Measurements from ENCODE around the gene TAPBP. TPM values are rescaled to one million over a fixed set of nuclear protein-coding genes. Genes with fewer than 3 reads are reported as not detected.

Gene TAPBP
- total and polyA plus RNA-seq, 9 of the 15 experiments (the other 6 are each of a cell fraction or from before 2014, with no cell fraction given): 5.6 to 74.0 (median 22.3) TPM

DNA sequence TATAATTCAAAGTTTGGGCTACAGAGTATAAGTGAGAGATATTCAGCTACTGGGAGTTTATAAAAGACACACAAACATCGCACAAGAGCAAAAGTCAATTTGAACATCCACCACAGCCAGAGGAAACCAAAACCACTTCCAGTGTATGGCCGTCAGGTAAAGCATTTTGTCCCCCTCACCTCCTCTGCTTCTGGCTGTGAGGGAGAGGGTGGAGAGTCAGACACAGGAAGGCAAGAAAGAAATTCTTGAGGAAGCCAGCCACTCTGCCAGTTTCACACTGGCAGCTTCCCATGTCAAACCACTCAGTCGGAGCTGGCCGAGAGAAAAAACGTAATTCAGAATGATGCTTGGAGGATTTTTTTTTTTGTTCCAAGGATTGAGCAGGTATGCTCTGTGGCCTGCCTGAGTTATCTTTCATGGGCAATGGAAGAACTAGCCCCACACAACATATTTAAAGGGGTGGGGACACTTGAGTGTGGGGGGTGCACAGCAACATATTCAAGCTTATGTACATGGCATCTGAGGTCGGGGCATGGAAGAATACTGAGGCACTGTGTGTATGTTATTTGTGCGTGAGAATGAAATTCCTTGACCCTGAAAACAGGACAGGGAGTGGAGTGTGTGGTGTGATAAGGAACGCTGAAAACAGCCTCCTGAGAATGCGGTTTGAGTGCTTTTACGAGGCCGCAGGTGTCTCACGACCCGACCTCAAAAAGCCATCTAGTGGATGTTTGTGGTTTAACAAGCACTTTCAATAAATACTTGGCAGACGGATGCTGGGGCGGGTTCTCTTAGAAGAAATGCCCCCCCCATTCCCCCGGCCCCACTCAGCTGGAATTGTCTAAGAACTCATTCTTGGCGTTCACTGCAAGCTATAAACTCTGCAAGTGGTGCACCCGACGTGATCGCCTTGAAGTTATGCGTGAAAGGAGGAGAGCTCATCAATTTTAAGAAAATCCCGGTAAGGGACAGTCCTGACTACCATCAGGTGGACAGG, 31.1 kb upstream of the TAPBP start (continued):
- TF ChIP-seq, protein P1, sequence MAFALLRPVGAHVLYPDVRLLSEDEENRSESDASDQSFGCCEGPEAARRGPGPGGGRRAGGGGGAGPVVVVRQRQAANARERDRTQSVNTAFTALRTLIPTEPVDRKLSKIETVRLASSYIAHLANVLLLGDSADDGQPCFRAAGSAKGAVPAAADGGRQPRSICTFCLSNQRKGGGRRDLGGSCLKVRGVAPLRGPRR (CRISPR knock-in tag; IDR thresholded peaks at IDR 0.05): no peak
- TF ChIP-seq, protein P2, sequence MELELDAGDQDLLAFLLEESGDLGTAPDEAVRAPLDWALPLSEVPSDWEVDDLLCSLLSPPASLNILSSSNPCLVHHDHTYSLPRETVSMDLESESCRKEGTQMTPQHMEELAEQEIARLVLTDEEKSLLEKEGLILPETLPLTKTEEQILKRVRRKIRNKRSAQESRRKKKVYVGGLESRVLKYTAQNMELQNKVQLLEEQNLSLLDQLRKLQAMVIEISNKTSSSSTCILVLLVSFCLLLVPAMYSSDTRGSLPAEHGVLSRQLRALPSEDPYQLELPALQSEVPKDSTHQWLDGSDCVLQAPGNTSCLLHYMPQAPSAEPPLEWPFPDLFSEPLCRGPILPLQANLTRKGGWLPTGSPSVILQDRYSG (tag; conservative IDR thresholded peaks at IDR 0.05; ENCODE audit: low read depth): no peak; the same call in 1 of the 2 replicates
- 0 out of 2 replicates have a peak, but pooled peaks have one; percentile 28 for TF ChIP-seq ZNF384 (IDR thresholded peaks at IDR 0.05; ENCODE audit: low read depth, low read length)
- no peak for TF ChIP-seq PHF20 (IDR thresholded peaks at IDR 0.05; ENCODE audit: partially characterized antibody)
- peak; percentile 98; the same call in 1 of the 2 replicates for TF ChIP-seq ESRRA (IDR thresholded peaks at IDR 0.05; ENCODE audit: borderline replicate concordance, low read depth)
- TF ChIP-seq, protein P3, sequence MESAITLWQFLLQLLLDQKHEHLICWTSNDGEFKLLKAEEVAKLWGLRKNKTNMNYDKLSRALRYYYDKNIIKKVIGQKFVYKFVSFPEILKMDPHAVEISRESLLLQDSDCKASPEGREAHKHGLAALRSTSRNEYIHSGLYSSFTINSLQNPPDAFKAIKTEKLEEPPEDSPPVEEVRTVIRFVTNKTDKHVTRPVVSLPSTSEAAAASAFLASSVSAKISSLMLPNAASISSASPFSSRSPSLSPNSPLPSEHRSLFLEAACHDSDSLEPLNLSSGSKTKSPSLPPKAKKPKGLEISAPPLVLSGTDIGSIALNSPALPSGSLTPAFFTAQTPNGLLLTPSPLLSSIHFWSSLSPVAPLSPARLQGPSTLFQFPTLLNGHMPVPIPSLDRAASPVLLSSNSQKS (CRISPR knock-in tag; IDR thresholded peaks at IDR 0.05): no peak
- TF ChIP-seq, protein P4, sequence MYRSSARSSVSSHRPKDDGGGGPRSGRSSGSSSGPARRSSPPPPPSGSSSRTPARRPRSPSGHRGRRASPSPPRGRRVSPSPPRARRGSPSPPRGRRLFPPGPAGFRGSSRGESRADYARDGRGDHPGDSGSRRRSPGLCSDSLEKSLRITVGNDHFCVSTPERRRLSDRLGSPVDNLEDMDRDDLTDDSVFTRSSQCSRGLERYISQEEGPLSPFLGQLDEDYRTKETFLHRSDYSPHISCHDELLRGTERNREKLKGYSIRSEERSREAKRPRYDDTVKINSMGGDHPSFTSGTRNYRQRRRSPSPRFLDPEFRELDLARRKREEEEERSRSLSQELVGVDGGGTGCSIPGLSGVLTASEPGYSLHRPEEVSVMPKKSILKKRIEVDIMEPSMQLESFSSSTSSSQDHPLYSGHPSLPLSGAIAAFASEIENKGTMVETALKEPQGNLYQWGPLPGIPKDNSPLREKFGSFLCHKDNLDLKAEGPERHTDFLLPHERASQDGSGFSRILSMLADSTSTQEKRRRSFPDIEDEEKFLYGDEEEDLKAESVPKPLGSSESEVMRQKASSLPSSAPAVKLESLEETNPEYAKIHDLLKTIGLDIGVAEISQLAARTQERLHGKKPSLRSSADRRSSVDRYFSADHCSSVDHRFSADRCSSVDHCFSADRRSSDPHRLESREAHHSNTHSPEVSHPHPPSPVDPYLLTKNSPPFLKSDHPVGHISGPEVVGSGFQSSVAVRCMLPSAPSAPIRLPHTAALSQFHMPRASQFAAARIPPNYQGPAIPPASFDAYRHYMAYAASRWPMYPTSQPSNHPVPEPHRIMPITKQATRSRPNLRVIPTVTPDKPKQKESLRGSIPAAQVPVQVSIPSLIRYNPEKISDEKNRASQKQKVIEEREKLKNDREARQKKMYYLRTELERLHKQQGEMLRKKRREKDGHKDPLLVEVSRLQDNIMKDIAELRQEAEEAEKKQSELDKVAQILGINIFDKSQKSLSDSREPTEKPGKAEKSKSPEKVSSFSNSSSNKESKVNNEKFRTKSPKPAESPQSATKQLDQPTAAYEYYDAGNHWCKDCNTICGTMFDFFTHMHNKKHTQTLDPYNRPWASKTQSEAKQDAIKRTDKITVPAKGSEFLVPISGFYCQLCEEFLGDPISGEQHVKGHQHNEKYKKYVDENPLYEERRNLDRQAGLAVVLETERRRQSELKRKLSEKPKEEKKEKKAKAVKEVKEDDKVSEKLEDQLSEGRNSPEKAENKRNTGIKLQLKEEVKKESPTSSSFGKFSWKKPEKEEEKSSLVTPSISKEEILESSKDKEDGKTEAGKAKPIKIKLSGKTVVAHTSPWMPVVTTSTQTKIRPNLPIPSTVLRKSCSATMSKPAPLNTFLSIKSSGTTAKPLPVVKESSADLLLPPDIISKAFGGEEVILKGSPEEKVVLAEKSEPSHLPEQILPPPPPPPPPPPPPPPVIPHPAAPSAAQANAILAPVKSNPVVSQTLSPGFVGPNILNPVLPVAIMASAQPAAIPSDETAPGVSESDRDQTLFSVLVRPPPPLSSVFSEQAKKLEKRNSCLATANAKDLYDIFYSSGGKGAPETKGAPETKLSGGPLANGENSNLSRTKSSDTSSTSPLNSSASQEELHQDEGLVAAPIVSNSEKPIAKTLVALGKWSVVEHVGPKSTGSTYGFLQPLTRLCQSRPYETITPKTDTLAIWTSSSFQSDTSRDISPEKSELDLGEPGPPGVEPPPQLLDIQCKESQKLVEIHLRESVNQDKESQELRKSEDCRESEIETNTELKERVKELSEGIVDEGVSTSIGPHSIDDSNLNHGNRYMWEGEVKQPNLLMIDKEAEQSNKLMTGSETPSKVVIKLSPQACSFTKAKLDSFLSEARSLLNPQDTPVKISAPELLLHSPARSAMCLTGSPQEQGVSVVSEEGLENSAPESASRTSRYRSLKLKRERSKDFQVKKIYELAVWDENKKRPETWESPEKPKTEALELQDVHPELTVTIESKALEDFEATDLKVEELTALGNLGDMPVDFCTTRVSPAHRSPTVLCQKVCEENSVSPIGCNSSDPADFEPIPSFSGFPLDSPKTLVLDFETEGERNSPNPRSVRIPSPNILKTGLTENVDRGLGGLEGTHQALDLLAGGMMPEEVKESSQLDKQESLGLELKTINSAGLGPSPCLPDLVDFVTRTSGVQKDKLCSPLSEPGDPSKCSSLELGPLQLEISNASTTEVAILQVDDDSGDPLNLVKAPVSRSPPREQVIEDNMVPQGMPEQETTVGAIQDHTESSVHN (IDR thresholded peaks at IDR 0.05; ENCODE audit: borderline replicate concordance in 1 of 2, low read depth in 1 of 2): no peak
- TF ChIP-seq, protein P5, sequence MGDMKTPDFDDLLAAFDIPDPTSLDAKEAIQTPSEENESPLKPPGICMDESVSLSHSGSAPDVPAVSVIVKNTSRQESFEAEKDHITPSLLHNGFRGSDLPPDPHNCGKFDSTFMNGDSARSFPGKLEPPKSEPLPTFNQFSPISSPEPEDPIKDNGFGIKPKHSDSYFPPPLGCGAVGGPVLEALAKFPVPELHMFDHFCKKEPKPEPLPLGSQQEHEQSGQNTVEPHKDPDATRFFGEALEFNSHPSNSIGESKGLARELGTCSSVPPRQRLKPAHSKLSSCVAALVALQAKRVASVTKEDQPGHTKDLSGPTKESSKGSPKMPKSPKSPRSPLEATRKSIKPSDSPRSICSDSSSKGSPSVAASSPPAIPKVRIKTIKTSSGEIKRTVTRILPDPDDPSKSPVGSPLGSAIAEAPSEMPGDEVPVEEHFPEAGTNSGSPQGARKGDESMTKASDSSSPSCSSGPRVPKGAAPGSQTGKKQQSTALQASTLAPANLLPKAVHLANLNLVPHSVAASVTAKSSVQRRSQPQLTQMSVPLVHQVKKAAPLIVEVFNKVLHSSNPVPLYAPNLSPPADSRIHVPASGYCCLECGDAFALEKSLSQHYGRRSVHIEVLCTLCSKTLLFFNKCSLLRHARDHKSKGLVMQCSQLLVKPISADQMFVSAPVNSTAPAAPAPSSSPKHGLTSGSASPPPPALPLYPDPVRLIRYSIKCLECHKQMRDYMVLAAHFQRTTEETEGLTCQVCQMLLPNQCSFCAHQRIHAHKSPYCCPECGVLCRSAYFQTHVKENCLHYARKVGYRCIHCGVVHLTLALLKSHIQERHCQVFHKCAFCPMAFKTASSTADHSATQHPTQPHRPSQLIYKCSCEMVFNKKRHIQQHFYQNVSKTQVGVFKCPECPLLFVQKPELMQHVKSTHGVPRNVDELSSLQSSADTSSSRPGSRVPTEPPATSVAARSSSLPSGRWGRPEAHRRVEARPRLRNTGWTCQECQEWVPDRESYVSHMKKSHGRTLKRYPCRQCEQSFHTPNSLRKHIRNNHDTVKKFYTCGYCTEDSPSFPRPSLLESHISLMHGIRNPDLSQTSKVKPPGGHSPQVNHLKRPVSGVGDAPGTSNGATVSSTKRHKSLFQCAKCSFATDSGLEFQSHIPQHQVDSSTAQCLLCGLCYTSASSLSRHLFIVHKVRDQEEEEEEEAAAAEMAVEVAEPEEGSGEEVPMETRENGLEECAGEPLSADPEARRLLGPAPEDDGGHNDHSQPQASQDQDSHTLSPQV (IDR thresholded peaks at IDR 0.05): no peak; the same call in 1 of the 2 replicates

Data from K562 (cell line).